ENCODE data around the gene SSH3. TPM values are rescaled to one million over a fixed set of nuclear protein-coding genes. Genes with fewer than 3 reads are reported as not detected.

Gene SSH3
- total RNA-seq, 1 donor from 2014 or later = 6.8 TPM

DNA sequence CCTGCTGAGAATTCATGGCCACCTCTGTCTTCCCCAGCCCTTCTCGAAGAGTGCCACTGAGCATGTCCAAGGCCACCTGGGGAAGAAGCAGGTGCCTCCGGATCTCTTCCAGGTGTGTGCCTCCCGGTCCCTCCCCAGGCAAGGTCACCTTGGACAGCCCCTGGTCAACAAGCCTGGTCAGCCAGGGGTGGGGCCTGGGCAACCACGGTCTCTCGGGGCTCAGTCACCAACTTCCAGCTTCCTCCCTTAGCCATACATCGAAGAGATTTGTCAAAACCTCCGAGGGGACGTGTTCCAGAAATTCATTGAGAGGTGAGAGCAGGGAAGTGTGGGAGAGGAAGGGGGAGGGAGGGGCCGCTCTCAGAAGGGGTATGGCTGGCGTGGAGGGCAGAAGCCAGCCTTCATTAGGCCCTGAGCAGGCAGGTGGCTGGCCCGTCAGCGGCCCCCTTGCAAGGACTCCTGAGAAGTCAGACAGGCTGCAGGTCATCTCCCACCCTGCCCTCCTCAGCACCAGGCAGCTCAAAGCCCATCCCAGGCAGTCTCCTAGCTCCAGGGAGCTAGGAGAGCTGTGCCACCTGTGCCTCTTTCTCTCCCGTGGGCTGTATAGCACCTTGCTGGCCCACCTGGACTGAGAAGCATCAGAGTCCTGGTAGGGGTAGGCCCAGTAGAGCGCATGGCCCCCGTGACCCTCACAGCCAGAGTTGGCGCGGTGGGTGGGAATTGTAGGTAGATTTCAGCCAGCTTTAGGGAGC lies 23.6 kb upstream of the SSH3 start:
- Histone ChIP-seq H3K9me3 (ENCODE audit: control insufficient read depth in 3 of 3, low read length in 3 of 3) (no peaks in the 10 kb centered on the region), H3K27me3 (ENCODE audit: control insufficient read depth in 3 of 3, insufficient read depth in 3 of 3, low read length in 3 of 3) (no peaks in the 10 kb centered on the region), H3K27ac (ENCODE audit: low read depth, low read length) (no peak overlapping the region), H3K4me1 (ENCODE audit: control insufficient read depth in 3 of 3, insufficient read depth in 3 of 3, low read length in 3 of 3) (peaks cover 52 to 63% (median 54%) of the 10 kb centered on the region in 3 donors), H3K9ac (ENCODE audit: low read depth in 1 of 3, low read length in 3 of 3) (peak overlapping the region in 1 of 3 donors; percentile 45), H3K4me3 (ENCODE audit: low read length in 3 of 3) (no peak overlapping the region), H3K36me3 (ENCODE audit: control insufficient read depth in 3 of 3, insufficient read depth in 3 of 3, low read length in 3 of 3) (peaks cover 55 to 58% (median 56%) of the 10 kb centered on the region in 3 donors)

DNA sequence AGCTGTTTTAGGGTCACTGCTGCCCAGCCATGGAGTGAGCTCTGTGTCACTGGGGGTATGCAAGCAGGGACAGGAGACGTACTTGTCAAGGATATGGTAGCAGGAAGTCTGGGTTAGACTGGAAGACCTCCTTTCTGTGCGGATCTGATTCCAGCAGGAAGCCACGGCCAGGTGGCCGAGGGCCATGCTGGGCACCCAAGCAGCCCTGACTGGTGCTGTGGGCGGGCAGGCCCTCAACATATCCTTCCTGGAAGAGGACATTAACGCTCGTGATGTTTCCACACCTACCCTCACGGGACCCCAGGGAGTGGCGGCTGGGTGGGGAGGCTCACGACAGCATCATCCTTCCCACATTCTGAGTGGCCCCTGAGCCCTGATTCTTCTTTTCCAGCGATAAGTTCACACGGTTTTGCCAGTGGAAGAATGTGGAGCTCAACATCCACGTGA lies 23.0 kb upstream of the SSH3 start:
- Histone ChIP-seq H3K4me3 (ENCODE audit: low read length in 3 of 3) (no peak overlapping the region), H3K9ac (ENCODE audit: low read depth in 1 of 3, low read length in 3 of 3) (peak overlapping the region in 2 of 3 donors; percentile 3 to 21), H3K9me3 (ENCODE audit: control insufficient read depth in 3 of 3, low read length in 3 of 3) (no peaks in the 10 kb centered on the region), H3K4me1 (ENCODE audit: control insufficient read depth in 3 of 3, insufficient read depth in 3 of 3, low read length in 3 of 3) (peaks cover 46 to 57% (median 49%) of the 10 kb centered on the region in 3 donors), H3K36me3 (ENCODE audit: control insufficient read depth in 3 of 3, insufficient read depth in 3 of 3, low read length in 3 of 3) (peaks cover 60 to 63% (median 61%) of the 10 kb centered on the region in 3 donors), H3K27ac (ENCODE audit: low read depth, low read length) (no peak overlapping the region), H3K27me3 (ENCODE audit: control insufficient read depth in 3 of 3, insufficient read depth in 3 of 3, low read length in 3 of 3) (no peaks in the 10 kb centered on the region)

DNA sequence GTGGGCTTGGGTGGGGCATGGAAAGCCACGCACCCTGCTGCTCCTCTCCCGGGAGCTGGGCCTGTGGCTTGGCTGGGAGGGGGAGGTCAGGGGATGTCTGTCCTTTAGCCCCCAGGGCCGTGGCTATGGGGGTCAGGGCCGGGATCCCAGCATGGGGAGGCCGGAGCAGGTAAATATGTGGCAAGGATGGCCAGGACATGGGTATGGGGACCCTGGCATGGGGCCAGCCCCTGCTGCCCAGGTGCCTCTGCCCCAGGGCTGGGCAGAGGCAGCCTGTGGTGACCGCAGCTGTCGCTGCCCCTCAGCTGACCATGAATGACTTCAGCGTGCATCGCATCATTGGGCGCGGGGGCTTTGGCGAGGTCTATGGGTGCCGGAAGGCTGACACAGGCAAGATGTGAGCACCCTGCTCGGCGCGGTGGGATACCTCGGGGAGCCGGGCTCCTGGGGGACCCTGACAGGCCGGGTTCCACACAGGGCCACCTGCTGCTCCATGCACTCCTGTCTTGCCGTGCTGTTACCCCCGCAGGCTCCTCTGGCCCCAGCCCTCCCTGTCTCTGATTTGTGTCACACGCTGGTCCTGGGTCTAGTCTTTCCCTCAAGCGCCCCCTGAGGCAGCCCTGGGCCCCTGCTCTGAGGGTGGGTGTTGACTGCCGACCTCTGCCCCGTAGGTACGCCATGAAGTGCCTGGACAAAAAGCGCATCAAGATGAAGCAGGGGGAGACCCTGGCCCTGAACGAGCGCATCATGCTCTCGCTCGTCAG lies 22.4 kb upstream of the SSH3 start:
- no peaks in the 10 kb centered on the region for H3K9me3 ChIP-seq (ENCODE audit: control insufficient read depth in 3 of 3, low read length in 3 of 3)
- peak overlapping the region in 1 of 3 donors; percentile 21 for H3K9ac ChIP-seq (ENCODE audit: low read depth in 1 of 3, low read length in 3 of 3)
- no peaks in the 10 kb centered on the region for H3K27me3 ChIP-seq (ENCODE audit: control insufficient read depth in 3 of 3, insufficient read depth in 3 of 3, low read length in 3 of 3)
- H3K36me3 ChIP-seq (ENCODE audit: control insufficient read depth in 3 of 3, insufficient read depth in 3 of 3, low read length in 3 of 3) = peaks cover 64 to 68% (median 67%) of the 10 kb centered on the region in 3 donors
- no peak overlapping the region for H3K27ac ChIP-seq (ENCODE audit: low read depth, low read length)
- H3K4me3 ChIP-seq (ENCODE audit: low read length in 3 of 3) = no peak overlapping the region
- H3K4me1 ChIP-seq (ENCODE audit: control insufficient read depth in 3 of 3, insufficient read depth in 3 of 3, low read length in 3 of 3) = peaks cover 40 to 51% (median 43%) of the 10 kb centered on the region in 3 donors

DNA sequence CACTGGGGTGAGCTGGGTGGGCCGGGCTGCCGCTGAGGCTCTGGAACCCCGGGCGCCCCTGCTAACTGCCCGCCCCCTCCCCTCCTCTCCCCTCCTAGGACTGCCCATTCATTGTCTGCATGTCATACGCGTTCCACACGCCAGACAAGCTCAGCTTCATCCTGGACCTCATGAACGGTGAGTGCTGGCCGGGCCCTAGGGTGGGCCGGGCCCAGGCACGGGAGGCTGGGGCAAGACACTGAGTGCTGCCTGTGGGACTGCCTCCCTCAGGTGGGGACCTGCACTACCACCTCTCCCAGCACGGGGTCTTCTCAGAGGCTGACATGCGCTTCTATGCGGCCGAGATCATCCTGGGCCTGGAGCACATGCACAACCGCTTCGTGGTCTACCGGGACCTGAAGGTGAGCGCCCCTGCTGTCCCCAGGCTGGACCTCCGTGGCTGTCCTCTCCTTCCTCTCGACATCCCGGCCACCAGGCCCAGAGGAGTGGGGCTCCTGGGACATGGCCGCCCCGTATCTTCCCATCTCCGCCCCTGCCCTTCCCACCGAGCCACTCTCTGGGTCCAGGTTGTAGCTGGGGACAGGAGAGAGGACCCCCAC lies 21.7 kb upstream of the SSH3 start:
- no peaks in the 10 kb centered on the region for H3K27me3 ChIP-seq (ENCODE audit: control insufficient read depth in 3 of 3, insufficient read depth in 3 of 3, low read length in 3 of 3)
- H3K9ac ChIP-seq (ENCODE audit: low read depth in 1 of 3, low read length in 3 of 3) = no peak overlapping the region
- no peaks in the 10 kb centered on the region for H3K9me3 ChIP-seq (ENCODE audit: control insufficient read depth in 3 of 3, low read length in 3 of 3)
- no peak overlapping the region for H3K27ac ChIP-seq (ENCODE audit: low read depth, low read length)
- H3K36me3 ChIP-seq (ENCODE audit: control insufficient read depth in 3 of 3, insufficient read depth in 3 of 3, low read length in 3 of 3) = peaks cover 68 to 71% (median 69%) of the 10 kb centered on the region in 3 donors
- peaks cover 35 to 47% (median 37%) of the 10 kb centered on the region in 3 donors for H3K4me1 ChIP-seq (ENCODE audit: control insufficient read depth in 3 of 3, insufficient read depth in 3 of 3, low read length in 3 of 3)
- H3K4me3 ChIP-seq (ENCODE audit: low read length in 3 of 3) = no peak overlapping the region

DNA sequence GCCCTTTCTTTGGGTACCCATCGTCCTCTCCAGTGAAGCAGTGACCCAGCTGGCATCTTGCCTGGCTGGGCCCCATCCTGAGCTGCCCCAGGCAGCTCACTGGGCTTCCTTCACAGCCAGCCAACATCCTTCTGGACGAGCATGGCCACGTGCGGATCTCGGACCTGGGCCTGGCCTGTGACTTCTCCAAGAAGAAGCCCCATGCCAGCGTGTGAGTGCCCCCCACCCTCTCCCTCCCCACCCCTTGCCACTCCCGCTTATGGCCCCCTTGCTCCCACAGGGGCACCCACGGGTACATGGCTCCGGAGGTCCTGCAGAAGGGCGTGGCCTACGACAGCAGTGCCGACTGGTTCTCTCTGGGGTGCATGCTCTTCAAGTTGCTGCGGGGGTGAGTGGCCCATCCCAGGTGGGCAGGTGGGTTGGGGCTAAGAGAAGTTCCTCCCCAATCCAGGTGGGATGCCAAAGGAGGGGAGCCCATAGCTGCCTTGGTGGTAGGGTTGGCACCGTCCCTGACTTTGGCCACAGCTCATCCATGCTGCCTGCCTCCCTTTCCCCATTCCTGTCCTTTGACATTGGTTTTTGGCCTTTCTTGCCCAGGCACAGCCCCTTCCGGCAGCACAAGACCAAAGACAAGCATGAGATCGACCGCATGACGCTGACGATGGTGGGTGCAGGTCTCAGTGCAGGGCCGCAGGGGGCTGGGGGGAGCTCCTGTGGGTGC lies 21.0 kb upstream of the SSH3 start:
- H3K36me3 ChIP-seq (ENCODE audit: control insufficient read depth in 3 of 3, insufficient read depth in 3 of 3, low read length in 3 of 3) = peaks cover 72 to 75% (median 73%) of the 10 kb centered on the region in 3 donors
- peaks cover 35 to 47% (median 36%) of the 10 kb centered on the region in 3 donors for H3K4me1 ChIP-seq (ENCODE audit: control insufficient read depth in 3 of 3, insufficient read depth in 3 of 3, low read length in 3 of 3)
- H3K27me3 ChIP-seq (ENCODE audit: control insufficient read depth in 3 of 3, insufficient read depth in 3 of 3, low read length in 3 of 3) = no peaks in the 10 kb centered on the region

DNA sequence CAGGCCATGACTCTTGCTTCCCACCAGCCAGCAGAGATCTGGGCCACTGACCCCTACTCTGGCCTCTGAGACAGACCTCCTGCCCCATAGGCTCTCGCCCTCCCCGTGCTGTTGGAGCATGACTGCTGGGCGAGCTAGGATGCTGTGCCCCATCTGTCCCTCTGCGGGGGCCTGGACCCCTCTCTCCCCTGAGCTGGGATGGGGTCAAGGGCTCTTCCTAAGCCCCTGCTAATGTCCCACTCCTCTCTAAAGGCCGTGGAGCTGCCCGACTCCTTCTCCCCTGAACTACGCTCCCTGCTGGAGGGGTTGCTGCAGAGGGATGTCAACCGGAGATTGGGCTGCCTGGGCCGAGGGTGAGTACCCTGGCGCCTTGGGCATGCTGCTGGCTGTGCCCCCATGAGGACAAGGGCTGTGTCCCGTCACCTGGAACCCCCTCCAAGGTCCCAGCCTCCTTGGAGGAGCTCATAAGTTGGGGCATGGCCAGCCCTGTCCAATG lies 20.4 kb upstream of the SSH3 start:
- H3K27ac ChIP-seq (ENCODE audit: low read depth, low read length) = peak overlapping the region; percentile 19
- H3K9me3 ChIP-seq (ENCODE audit: control insufficient read depth in 3 of 3, low read length in 3 of 3) = no peaks in the 10 kb centered on the region
- H3K9ac ChIP-seq (ENCODE audit: low read depth in 1 of 3, low read length in 3 of 3) = no peak overlapping the region
- peaks cover 72 to 75% (median 73%) of the 10 kb centered on the region in 3 donors for H3K36me3 ChIP-seq (ENCODE audit: control insufficient read depth in 3 of 3, insufficient read depth in 3 of 3, low read length in 3 of 3)
- H3K27me3 ChIP-seq (ENCODE audit: control insufficient read depth in 3 of 3, insufficient read depth in 3 of 3, low read length in 3 of 3) = no peaks in the 10 kb centered on the region
- H3K4me1 ChIP-seq (ENCODE audit: control insufficient read depth in 3 of 3, insufficient read depth in 3 of 3, low read length in 3 of 3) = peaks cover 36 to 47% (median 36%) of the 10 kb centered on the region in 3 donors
- H3K4me3 ChIP-seq (ENCODE audit: low read length in 3 of 3) = no peak overlapping the region

More for the DNA sequence above, 21.0 kb upstream of the SSH3 start:
- Histone ChIP-seq H3K4me3 (ENCODE audit: low read length in 3 of 3) (no peak overlapping the region), H3K9ac (ENCODE audit: low read depth in 1 of 3, low read length in 3 of 3) (no peak overlapping the region), H3K9me3 (ENCODE audit: control insufficient read depth in 3 of 3, low read length in 3 of 3) (no peaks in the 10 kb centered on the region), H3K27ac (ENCODE audit: low read depth, low read length) (peak overlapping the region; percentile 19)

DNA sequence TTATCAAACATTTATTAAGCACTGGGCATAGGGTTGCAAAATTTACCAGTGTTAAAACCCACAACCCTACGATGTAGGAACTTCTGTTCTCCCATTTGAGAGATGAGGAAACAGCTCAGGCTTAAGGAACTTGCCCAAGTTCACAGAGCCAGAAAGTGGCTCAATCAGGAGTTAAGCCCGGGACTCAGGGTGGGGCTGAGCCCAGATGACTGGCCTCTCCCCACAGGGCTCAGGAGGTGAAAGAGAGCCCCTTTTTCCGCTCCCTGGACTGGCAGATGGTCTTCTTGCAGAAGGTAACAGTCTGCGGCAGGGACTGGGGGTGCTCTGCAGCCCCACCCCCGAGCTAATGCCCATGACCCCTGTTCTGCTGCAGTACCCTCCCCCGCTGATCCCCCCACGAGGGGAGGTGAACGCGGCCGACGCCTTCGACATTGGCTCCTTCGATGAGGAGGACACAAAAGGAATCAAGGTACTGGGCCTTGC lies 19.8 kb upstream of the SSH3 start:
- H3K36me3 ChIP-seq (ENCODE audit: control insufficient read depth in 3 of 3, insufficient read depth in 3 of 3, low read length in 3 of 3) = peaks cover 72 to 75% (median 73%) of the 10 kb centered on the region in 3 donors
- peaks cover 36 to 47% (median 37%) of the 10 kb centered on the region in 3 donors for H3K4me1 ChIP-seq (ENCODE audit: control insufficient read depth in 3 of 3, insufficient read depth in 3 of 3, low read length in 3 of 3)
- H3K9ac ChIP-seq (ENCODE audit: low read depth in 1 of 3, low read length in 3 of 3) = no peak overlapping the region
- H3K27me3 ChIP-seq (ENCODE audit: control insufficient read depth in 3 of 3, insufficient read depth in 3 of 3, low read length in 3 of 3) = no peaks in the 10 kb centered on the region
- peak overlapping the region; percentile 30 for H3K27ac ChIP-seq (ENCODE audit: low read depth, low read length)
- H3K4me3 ChIP-seq (ENCODE audit: low read length in 3 of 3) = no peak overlapping the region
- no peaks in the 10 kb centered on the region for H3K9me3 ChIP-seq (ENCODE audit: control insufficient read depth in 3 of 3, low read length in 3 of 3)

DNA sequence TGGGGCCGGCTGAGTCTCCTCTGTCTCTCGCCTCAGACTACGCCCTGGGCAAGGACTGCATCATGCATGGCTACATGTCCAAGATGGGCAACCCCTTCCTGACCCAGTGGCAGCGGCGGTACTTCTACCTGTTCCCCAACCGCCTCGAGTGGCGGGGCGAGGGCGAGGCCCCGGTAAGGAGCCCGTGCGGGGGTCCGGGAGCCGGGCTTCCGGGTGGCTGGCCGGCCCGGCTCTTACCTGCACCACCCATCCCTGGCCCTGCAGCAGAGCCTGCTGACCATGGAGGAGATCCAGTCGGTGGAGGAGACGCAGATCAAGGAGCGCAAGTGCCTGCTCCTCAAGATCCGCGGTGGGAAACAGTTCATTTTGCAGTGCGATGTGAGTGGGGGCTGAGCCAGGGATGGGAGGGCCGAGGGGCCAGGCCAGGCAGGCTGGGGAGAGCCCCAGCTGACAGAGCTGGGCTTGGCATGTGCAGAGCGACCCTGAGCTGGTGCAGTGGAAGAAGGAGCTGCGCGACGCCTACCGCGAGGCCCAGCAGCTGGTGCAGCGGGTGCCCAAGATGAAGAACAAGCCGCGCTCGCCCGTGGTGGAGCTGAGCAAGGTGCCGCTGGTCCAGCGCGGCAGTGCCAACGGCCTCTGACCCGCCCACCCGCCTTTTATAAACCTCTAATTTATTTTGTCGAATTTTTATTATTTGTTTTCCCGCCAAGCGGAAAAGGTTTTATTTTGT lies 18.4 kb upstream of the SSH3 start:
- H3K4me1 ChIP-seq (ENCODE audit: control insufficient read depth in 3 of 3, insufficient read depth in 3 of 3, low read length in 3 of 3) = peaks cover 29 to 46% (median 35%) of the 10 kb centered on the region in 3 donors
- peaks cover 60 to 64% (median 62%) of the 10 kb centered on the region in 3 donors for H3K36me3 ChIP-seq (ENCODE audit: control insufficient read depth in 3 of 3, insufficient read depth in 3 of 3, low read length in 3 of 3)
- H3K9me3 ChIP-seq (ENCODE audit: control insufficient read depth in 3 of 3, low read length in 3 of 3) = no peaks in the 10 kb centered on the region
- H3K27me3 ChIP-seq (ENCODE audit: control insufficient read depth in 3 of 3, insufficient read depth in 3 of 3, low read length in 3 of 3) = no peaks in the 10 kb centered on the region
- H3K4me3 ChIP-seq (ENCODE audit: low read length in 3 of 3) = no peak overlapping the region
- no peak overlapping the region for H3K27ac ChIP-seq (ENCODE audit: low read depth, low read length)
- H3K9ac ChIP-seq (ENCODE audit: low read depth in 1 of 3, low read length in 3 of 3) = no peak overlapping the region
